Cardiac fibroblast (primary cell): ENCODE results near the gene GATA5.
"Not testable (repeated sequence)": the region's sequence is repeated elsewhere in the genome, so short reads cannot be mapped to it uniquely, and the experiment has no call there.

Experiments used
- DNase-seq, 2 donors: peaks; one replicate each; pipeline versions ENCODE4 v3.0.0 to v3.0.0-alpha.2; 2010; ENCODE audit warnings: low read depth in 2 of 2
- H3K4me3 ChIP-seq, 2 donors: replicated peaks in 1 of 2; 1 replicate in 1 of 2; 2 replicates in 1 of 2; pipeline ENCODE4 v1.5.1; 2011; ENCODE audit warnings: low read depth in 2 of 2, low read length in 2 of 2, mild to moderate bottlenecking in 2 of 2, moderate library complexity in 1 of 2
- CTCF ChIP-seq: IDR thresholded peaks from one replicate; pipeline ENCODE4 v1.5.1; 2011; ENCODE audit warnings: low read depth, mild to moderate bottlenecking, low read length, inconsistent platforms

Gene GATA5

GRCh38 chr20:62494537-62494936 is 18.7 kb upstream of the GATA5 start:
- DNase-seq: no peak
- H3K4me3 ChIP-seq: no peak overlapping the region
- no peak for TF ChIP-seq CTCF

GRCh38 chr20:62493886-62494285 is 18.1 kb upstream of the GATA5 start:
- DNase-seq: no peak
- no peak for TF ChIP-seq CTCF
- H3K4me3 ChIP-seq: no peak overlapping the region

GRCh38 chr20:62493253-62493885 is 17.6 kb upstream of the GATA5 start:
- no peak overlapping the region for H3K4me3 ChIP-seq
- no peak for DNase-seq
- TF ChIP-seq CTCF: no peak

GRCh38 chr20:62492711-62493110 is 16.9 kb upstream of the GATA5 start:
- no peak for DNase-seq
- H3K4me3 ChIP-seq: no peak overlapping the region
- TF ChIP-seq CTCF: no peak

- DNase-seq, H3K4me3 ChIP-seq: not testable (repeated sequence)
Observed at GRCh38 chr20:62490783-62491182, 15.0 kb upstream of the GATA5 start.

- DNase-seq: no peak
- no peak for TF ChIP-seq CTCF
- H3K4me3 ChIP-seq: no peak overlapping the region
Observed at GRCh38 chr20:62489932-62490263, 14.1 kb upstream of the GATA5 start.

- no peak for TF ChIP-seq CTCF
- no peak overlapping the region for H3K4me3 ChIP-seq
- no peak for DNase-seq
Observed at GRCh38 chr20:62489186-62489931, 13.6 kb upstream of the GATA5 start.
